IMR-90 (cell line): ENCODE data around the gene KRT77.

Source experiments
- CEBPB ChIP-seq: IDR thresholded peaks from 2 replicates; pipeline ENCODE4 v1.6.1; 2012; ENCODE audit warnings: low read depth, low read length, improper control_type of control experiment
- CTCF ChIP-seq: conservative IDR thresholded peaks from 2 replicates; pipeline ENCODE4 v1.5.1; 2012; ENCODE audit warnings: mild to moderate bottlenecking, low read depth, low read length, improper control_type of control experiment
- ELK1 ChIP-seq: fragments of 150-350 bp; IDR thresholded peaks from 2 replicates; pipeline ENCODE4 v1.6.1; 2016; ENCODE audit warnings: low read depth, mild to moderate bottlenecking, low read length, moderate library complexity, borderline replicate concordance
- MAZ ChIP-seq: IDR thresholded peaks from 2 replicates; pipeline ENCODE4 v1.6.1; 2012; ENCODE audit warnings: low read depth, mild to moderate bottlenecking, low read length, improper control_type of control experiment, moderate library complexity, borderline replicate concordance
- POLR2A ChIP-seq: IDR thresholded peaks from 2 replicates; pipeline ENCODE4 v1.6.1; 2012; ENCODE audit warnings: mild to moderate bottlenecking, low read depth, low read length
- RAD21 ChIP-seq: IDR thresholded peaks from 2 replicates; pipeline ENCODE4 v1.6.1; 2012; ENCODE audit warnings: low read length, improper control_type of control experiment

GRCh38 chr12:52658196-52658595, 45.1 kb downstream of the KRT77 start:
- TF ChIP-seq MAZ (no peak), CTCF (no peak), POLR2A (no peak), ELK1 (no peak), RAD21 (no peak), CEBPB (no peak)
